Nucleus accumbens (tissue), 56 donors: ENCODE measurements around the gene NRGN.

Source experiments
- DNase-seq, 56 donors: peaks; one replicate each; lab custom pipeline; 2025; lab: John Stamatoyannopoulos, UW

Gene NRGN

GRCh38 chr11:124778281-124778680, 38.5 kb downstream of the NRGN start:
- DNase-seq: no peak

GRCh38 chr11:124779568-124779967, 39.8 kb downstream of the NRGN start:
- DNase-seq: no peak

GRCh38 chr11:124783002-124783401, 43.3 kb downstream of the NRGN start:
- DNase-seq: no peak

GRCh38 chr11:124784051-124784450, 44.3 kb downstream of the NRGN start:
- no peak for DNase-seq

GRCh38 chr11:124788521-124788920, 48.8 kb downstream of the NRGN start:
- DNase-seq: no peak

- DNase-seq: no peak
These were observed 52.0 kb downstream of the NRGN start for GRCh38 chr11:124791626-124792341.

GRCh38 chr11:124793466-124794278, 53.9 kb downstream of the NRGN start:
- peak in 1 of 56 donors; percentile 5 for DNase-seq

- DNase-seq: no peak
These were observed 56.6 kb downstream of the NRGN start for GRCh38 chr11:124796312-124796711.
